Gastroesophageal sphincter (tissue), 3 donors: ENCODE results near the gene TCOF1.
"Not testable (repeated sequence)": the region's sequence is repeated elsewhere in the genome, so short reads cannot be mapped to it uniquely, and the experiment has no call there.

Experiments used
- CTCF ChIP-seq, 4 experiments: fragments of 200-600 bp in 2 of 4; fragments of 450-650 bp in 2 of 4; sonication (generic) in 1 of 4; IDR thresholded peaks; one replicate each; pipeline ENCODE4 v1.5.1; 2017 to 2019; ENCODE audit warnings: antibody characterized with exemption in 4 of 4, mild to moderate bottlenecking in 2 of 4, moderate library complexity in 2 of 4
- POLR2AphosphoS5 ChIP-seq: sonication (generic); formaldehyde crosslinking; IDR thresholded peaks from one replicate; pipeline ENCODE4 v1.6.1; 2017; ENCODE audit warnings: antibody characterized with exemption

- not testable (repeated sequence) for TF ChIP-seq POLR2AphosphoS5; CTCF (IDR thresholded peaks at IDR 0.05)
Measured at GRCh38 chr5:150413902-150414790, 56.6 kb downstream of the TCOF1 start.
